Muscle layer of colon (tissue), 2 donors: ENCODE measurements around the gene RHBDL3.
A peak's percentile ranks its signal among the peaks of the same experiment; 100 is the strongest.
"Not testable (repeated sequence)": the region's sequence is repeated elsewhere in the genome, so short reads cannot be mapped to it uniquely, and the experiment has no call there.

Experiments used
- H3K27ac ChIP-seq: one replicate; pipeline ENCODE4 v1.7.0; 2013; ENCODE audit warnings: low read depth, mild to moderate bottlenecking, low read length, moderate library complexity
- H3K27me3 ChIP-seq, 2 donors: one replicate each; pipeline ENCODE4 v1.7.0; 2013; ENCODE audit warnings: low read length in 2 of 2, mild to moderate bottlenecking in 2 of 2; ENCODE audit not compliant: insufficient read depth in 2 of 2, control insufficient read depth in 1 of 2
- H3K36me3 ChIP-seq: one replicate; pipeline ENCODE4 v1.7.0; 2013; ENCODE audit warnings: mild to moderate bottlenecking, low read length; ENCODE audit not compliant: insufficient read depth
- H3K4me1 ChIP-seq: one replicate; pipeline ENCODE4 v1.7.0; 2013; ENCODE audit warnings: mild to moderate bottlenecking, low read length; ENCODE audit not compliant: insufficient read depth
- H3K4me3 ChIP-seq, 2 donors: one replicate each; pipeline ENCODE4 v1.7.0; 2013; ENCODE audit warnings: low read length in 2 of 2, low read depth in 1 of 2, mild to moderate bottlenecking in 1 of 2, moderate library complexity in 1 of 2
- H3K9ac ChIP-seq: one replicate; pipeline ENCODE4 v1.7.0; 2013; ENCODE audit warnings: low read length
- H3K9me3 ChIP-seq: one replicate; pipeline ENCODE4 v1.7.0; 2013; ENCODE audit warnings: mild to moderate bottlenecking, low read length
- donor health status: abdominal sarcoma.
- donor health status: Adenocarcinoma of cecum.

Gene RHBDL3

GRCh38 chr17:32316653-32317052 is 51.0 kb downstream of the RHBDL3 start:
- not testable (repeated sequence) for H3K36me3 ChIP-seq, H3K9ac ChIP-seq, H3K4me1 ChIP-seq, H3K4me3 ChIP-seq, H3K9me3 ChIP-seq, H3K27ac ChIP-seq, H3K27me3 ChIP-seq

GRCh38 chr17:32317353-32317752 is 51.7 kb downstream of the RHBDL3 start:
- no peak overlapping the region for H3K9ac ChIP-seq
- no peak overlapping the region for H3K27ac ChIP-seq
- H3K4me3 ChIP-seq: no peak overlapping the region
- H3K36me3 ChIP-seq: no peaks in the 10 kb centered on the region
- no peaks in the 10 kb centered on the region for H3K27me3 ChIP-seq
- no peaks in the 10 kb centered on the region for H3K4me1 ChIP-seq
- H3K9me3 ChIP-seq: no peaks in the 10 kb centered on the region

- Histone ChIP-seq H3K27ac (no peak overlapping the region), H3K36me3 (no peaks in the 10 kb centered on the region), H3K4me1 (no peaks in the 10 kb centered on the region), H3K27me3 (no peaks in the 10 kb centered on the region), H3K9me3 (no peaks in the 10 kb centered on the region), H3K9ac (no peak overlapping the region), H3K4me3 (no peak overlapping the region)
Observed at GRCh38 chr17:32318071-32318470, 52.4 kb downstream of the RHBDL3 start.

GRCh38 chr17:32319548-32319905 is 53.9 kb downstream of the RHBDL3 start:
- no peak overlapping the region for H3K9ac ChIP-seq
- H3K9me3 ChIP-seq: no peaks in the 10 kb centered on the region
- no peak overlapping the region for H3K27ac ChIP-seq
- H3K36me3 ChIP-seq: no peaks in the 10 kb centered on the region
- no peaks in the 10 kb centered on the region for H3K4me1 ChIP-seq
- H3K4me3 ChIP-seq: no peak overlapping the region
- H3K27me3 ChIP-seq: no peaks in the 10 kb centered on the region

GRCh38 chr17:32320080-32320479 is 54.4 kb downstream of the RHBDL3 start:
- H3K27ac ChIP-seq, H3K4me1 ChIP-seq, H3K27me3 ChIP-seq, H3K36me3 ChIP-seq, H3K9ac ChIP-seq, H3K9me3 ChIP-seq, H3K4me3 ChIP-seq: not testable (repeated sequence)

GRCh38 chr17:32320847-32321246 is 55.2 kb downstream of the RHBDL3 start:
- Histone ChIP-seq H3K36me3 (no peaks in the 10 kb centered on the region), H3K4me1 (no peaks in the 10 kb centered on the region), H3K27ac (no peak overlapping the region), H3K4me3 (no peak overlapping the region), H3K9ac (no peak overlapping the region), H3K27me3 (no peaks in the 10 kb centered on the region), H3K9me3 (no peaks in the 10 kb centered on the region)

- H3K36me3 ChIP-seq: no peaks in the 10 kb centered on the region
- no peak overlapping the region for H3K27ac ChIP-seq
- no peaks in the 10 kb centered on the region for H3K27me3 ChIP-seq
- no peak overlapping the region for H3K4me3 ChIP-seq
- no peak overlapping the region for H3K9ac ChIP-seq
- no peaks in the 10 kb centered on the region for H3K9me3 ChIP-seq
- H3K4me1 ChIP-seq: no peaks in the 10 kb centered on the region
Observed at GRCh38 chr17:32323046-32323445, 57.4 kb downstream of the RHBDL3 start.

GRCh38 chr17:32323811-32324491 is 58.3 kb downstream of the RHBDL3 start:
- H3K27ac ChIP-seq: no peak overlapping the region

GRCh38 chr17:32327911-32328310 is 62.3 kb downstream of the RHBDL3 start:
- Histone ChIP-seq H3K4me1 (no peaks in the 10 kb centered on the region), H3K27me3 (no peaks in the 10 kb centered on the region), H3K9ac (no peak overlapping the region), H3K9me3 (no peaks in the 10 kb centered on the region), H3K4me3 (no peak overlapping the region), H3K36me3 (no peaks in the 10 kb centered on the region), H3K27ac (no peak overlapping the region)

More at GRCh38 chr17:32323811-32324491, 58.3 kb downstream of the RHBDL3 start:
- H3K9me3 ChIP-seq: no peaks in the 10 kb centered on the region
- H3K4me3 ChIP-seq: peak overlapping the region; percentile 7 to 18
- H3K36me3 ChIP-seq: no peaks in the 10 kb centered on the region
- no peaks in the 10 kb centered on the region for H3K27me3 ChIP-seq
- H3K9ac ChIP-seq: peak overlapping the region; percentile 32
- no peaks in the 10 kb centered on the region for H3K4me1 ChIP-seq

GRCh38 chr17:32330147-32330546 is 64.5 kb downstream of the RHBDL3 start:
- Histone ChIP-seq H3K27ac (no peak overlapping the region), H3K9me3 (no peaks in the 10 kb centered on the region), H3K4me3 (no peak overlapping the region), H3K4me1 (no peaks in the 10 kb centered on the region), H3K36me3 (peaks cover 15% of the 10 kb centered on the region), H3K27me3 (no peaks in the 10 kb centered on the region), H3K9ac (no peak overlapping the region)

GRCh38 chr17:32331243-32332040 is 65.8 kb downstream of the RHBDL3 start:
- peaks cover 25% of the 10 kb centered on the region for H3K36me3 ChIP-seq
- H3K4me1 ChIP-seq: no peaks in the 10 kb centered on the region
- no peaks in the 10 kb centered on the region for H3K9me3 ChIP-seq
- no peak overlapping the region for H3K27ac ChIP-seq
- no peak overlapping the region for H3K9ac ChIP-seq
- no peaks in the 10 kb centered on the region for H3K27me3 ChIP-seq
- H3K4me3 ChIP-seq: no peak overlapping the region

- no peak overlapping the region for H3K4me3 ChIP-seq
- H3K36me3 ChIP-seq: peaks cover 41% of the 10 kb centered on the region
Observed at GRCh38 chr17:32333187-32333586, 67.6 kb downstream of the RHBDL3 start.

More at GRCh38 chr17:32333187-32333586, 67.6 kb downstream of the RHBDL3 start:
- H3K27ac ChIP-seq: no peak overlapping the region
- H3K27me3 ChIP-seq: no peaks in the 10 kb centered on the region
- H3K9ac ChIP-seq: no peak overlapping the region
- H3K4me1 ChIP-seq: no peaks in the 10 kb centered on the region
- no peaks in the 10 kb centered on the region for H3K9me3 ChIP-seq
